CD4-positive, alpha-beta T cell (primary cell): ENCODE data around the gene NAB1. TPM values are rescaled to one million over a fixed set of nuclear protein-coding genes. Genes with fewer than 3 reads are reported as not detected.

Experiments
- ATAC-seq: fragments of 200-7000 bp; cut with Tn5 transposase; one replicate; pipeline ENCODE4 v1.10.0; 2022; ENCODE audit warnings: mild to moderate bottlenecking; ENCODE audit not compliant: poor library complexity
- CTCF ChIA-PET: fragments of 350-600 bp; sonication (Branson Sonifier 250); formaldehyde crosslinking; loops from one replicate; lab custom pipeline; 2021; ENCODE audit warnings: antibody characterized with exemption, inconsistent platforms; lab: Charles Lee
- POLR2A ChIA-PET: fragments of 350-600 bp; sonication (Branson Sonifier 250); formaldehyde crosslinking; loops from one replicate; lab custom pipeline; 2021; ENCODE audit warnings: antibody characterized with exemption, inconsistent platforms; lab: Charles Lee
- DNase-seq, 14 experiments: peaks; one replicate each; pipeline ENCODE4 v3.0.0-alpha.2; 2013 to 2020; ENCODE audit warnings: mixed read lengths in 2 of 14
- H3K27ac ChIP-seq, 2 donors: one replicate each; pipeline versions ENCODE4 v1.5.1 to v1.7.0; 2013; ENCODE audit warnings: low read length in 2 of 2, low read depth in 1 of 2, mild to moderate bottlenecking in 1 of 2
- H3K27me3 ChIP-seq, 2 experiments: 1 replicate in 1 of 2; 2 replicates in 1 of 2; pipeline versions ENCODE4 v1.6.1 to v1.7.0; 2013; ENCODE audit warnings: low read length in 2 of 2, control low read depth in 1 of 2, mild to moderate bottlenecking in 1 of 2, moderate library complexity in 1 of 2; ENCODE audit not compliant: insufficient read depth in 2 of 2, control insufficient read depth in 1 of 2
- H3K36me3 ChIP-seq: one replicate; pipeline ENCODE4 v1.6.1; 2013; ENCODE audit warnings: low read length, control low read depth; ENCODE audit not compliant: insufficient read depth
- H3K4me1 ChIP-seq: one replicate; pipeline ENCODE4 v1.6.1; 2013; ENCODE audit warnings: low read length, control low read depth; ENCODE audit not compliant: insufficient read depth
- H3K4me3 ChIP-seq: one replicate; pipeline ENCODE4 v1.5.1; 2013; ENCODE audit warnings: mild to moderate bottlenecking, low read length, moderate library complexity
- H3K9me3 ChIP-seq, 2 experiments: 1 replicate in 1 of 2; 2 replicates in 1 of 2; pipeline versions ENCODE4 v1.6.1 to v1.7.0; 2013; ENCODE audit warnings: low read length in 2 of 2, mild to moderate bottlenecking in 2 of 2, control low read depth in 1 of 2, moderate library complexity in 1 of 2; ENCODE audit not compliant: control insufficient read depth in 1 of 2, insufficient read depth in 1 of 2
- H3K27ac Mint-ChIP-seq: one replicate; pipeline ENCODE4 v1.8.0; 2020; ENCODE audit warnings: mixed read lengths
- H3K27me3 Mint-ChIP-seq: one replicate; pipeline ENCODE4 v1.8.0; 2021; ENCODE audit warnings: mixed read lengths
- H3K36me3 Mint-ChIP-seq: one replicate; pipeline ENCODE4 v1.8.0; 2021; ENCODE audit warnings: low read depth, mixed read lengths
- H3K4me1 Mint-ChIP-seq: one replicate; pipeline ENCODE4 v1.8.0; 2021; ENCODE audit warnings: low read depth, mixed read lengths
- H3K4me3 Mint-ChIP-seq: one replicate; pipeline ENCODE4 v1.8.0; 2020; ENCODE audit warnings: mild to moderate bottlenecking, mixed read lengths
- H3K9me3 Mint-ChIP-seq: one replicate; pipeline ENCODE4 v1.8.0; 2020; ENCODE audit warnings: mixed read lengths
- intact Hi-C, 2 experiments: fragments of 100-400 bp; cut with DNase I in 1 of 2; cut with micrococcal nuclease in 1 of 2; formaldehyde crosslinking; loops; one replicate each; pipeline versions ENCODE4 v1.15.1 to v1.9.0; 2023 to 2025; cut with DNase I, micrococcal nuclease
- polyA plus RNA-seq, 2 donors: library from polyadenylated mRNA; unstranded; fragments of 120-200 nt; gene quantifications; one replicate each; pipeline ENCODE4 v1.2.1, GENCODE V29; 2013
- total RNA-seq, 174 experiments: library from RNA in 2 of 174; stranded (reverse) in 2 of 174; gene quantifications; one replicate each; pipeline ENCODE4 v1.2.3 and lab custom pipeline; 2021 to 2026
- TF ChIP-seq, protein P1 (sequence below): fragments of 200-600 bp; IDR thresholded peaks from one replicate; pipeline ENCODE4 v1.8.0; 2022; ENCODE audit warnings: antibody characterized with exemption, mild to moderate bottlenecking

The NAB1 gene, protein sequence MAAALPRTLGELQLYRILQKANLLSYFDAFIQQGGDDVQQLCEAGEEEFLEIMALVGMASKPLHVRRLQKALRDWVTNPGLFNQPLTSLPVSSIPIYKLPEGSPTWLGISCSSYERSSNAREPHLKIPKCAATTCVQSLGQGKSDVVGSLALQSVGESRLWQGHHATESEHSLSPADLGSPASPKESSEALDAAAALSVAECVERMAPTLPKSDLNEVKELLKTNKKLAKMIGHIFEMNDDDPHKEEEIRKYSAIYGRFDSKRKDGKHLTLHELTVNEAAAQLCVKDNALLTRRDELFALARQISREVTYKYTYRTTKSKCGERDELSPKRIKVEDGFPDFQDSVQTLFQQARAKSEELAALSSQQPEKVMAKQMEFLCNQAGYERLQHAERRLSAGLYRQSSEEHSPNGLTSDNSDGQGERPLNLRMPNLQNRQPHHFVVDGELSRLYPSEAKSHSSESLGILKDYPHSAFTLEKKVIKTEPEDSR
- 10 to 100 TPM; 20.0 to 21.1 TPM for total RNA-seq
- 18.0 TPM for polyA plus RNA-seq (2013, experiment 1 of 2)
- polyA plus RNA-seq (2013, experiment 2 of 2): 17.7 TPM
- total RNA-seq (lab: John Stamatoyannopoulos, UW): 33.9 to 278 (median 70.1) reads per million in 172 experiments

DNA sequence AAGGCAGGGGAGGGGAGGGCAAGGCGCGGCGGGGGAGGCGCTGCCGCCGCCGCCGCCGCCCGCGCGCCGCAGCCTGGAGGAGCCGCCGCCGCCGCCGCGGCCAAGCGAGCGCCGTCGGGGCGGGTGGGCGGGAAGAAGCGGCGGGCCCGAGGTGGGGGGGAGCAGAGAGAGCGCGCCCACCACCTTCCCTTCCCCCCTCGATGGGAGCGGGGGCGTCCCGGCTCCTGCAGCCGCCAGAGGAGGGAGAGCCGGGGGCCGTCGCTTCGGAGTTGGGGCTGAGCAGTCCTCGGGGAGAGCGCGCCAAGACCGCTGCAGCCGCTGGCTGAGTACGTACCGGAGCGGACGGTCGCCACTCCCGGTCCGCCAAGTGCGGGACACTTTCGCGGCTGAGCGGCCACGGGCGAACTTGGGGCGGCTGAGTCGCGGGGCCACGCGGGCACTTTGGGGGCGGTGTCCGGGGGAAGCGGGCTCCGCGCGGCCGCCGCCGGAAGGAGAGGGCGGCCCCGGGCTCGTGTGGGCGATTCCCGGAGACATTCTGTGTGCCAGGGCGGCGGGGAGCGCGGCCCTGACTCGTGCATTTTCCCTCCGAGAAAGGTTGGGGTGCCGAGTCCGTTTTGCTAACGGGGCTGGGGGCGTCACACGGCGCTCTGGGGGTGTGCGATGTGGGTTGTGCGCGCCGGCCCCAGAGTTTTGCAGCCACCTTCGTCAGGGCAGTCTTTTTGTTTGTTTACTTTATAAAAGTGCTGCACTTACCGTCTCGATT is at the start of gene NAB1:
Gene NAB1, plus strand, starts transcription at position 49 of the 763 bp plus-strand sequence. CDS start 10,094 bp downstream, outside the sequence.
- intact Hi-C loops: loop anchor here (2.0 to 10.0 kb wide), 10 partner anchors 20 to 1204 kb away; partner anchors contain the start of genes NEMP2 (in 2 of the 2), MFSD6 (in 1 of the 2), NABP1 (in 1 of the 2) and ORMDL1 (in 1 of the 2)
- peak; percentile 39 for ATAC-seq
- no peaks in the 10 kb centered on the region for H3K27me3 Mint-ChIP-seq
- TF ChIP-seq, protein P1, sequence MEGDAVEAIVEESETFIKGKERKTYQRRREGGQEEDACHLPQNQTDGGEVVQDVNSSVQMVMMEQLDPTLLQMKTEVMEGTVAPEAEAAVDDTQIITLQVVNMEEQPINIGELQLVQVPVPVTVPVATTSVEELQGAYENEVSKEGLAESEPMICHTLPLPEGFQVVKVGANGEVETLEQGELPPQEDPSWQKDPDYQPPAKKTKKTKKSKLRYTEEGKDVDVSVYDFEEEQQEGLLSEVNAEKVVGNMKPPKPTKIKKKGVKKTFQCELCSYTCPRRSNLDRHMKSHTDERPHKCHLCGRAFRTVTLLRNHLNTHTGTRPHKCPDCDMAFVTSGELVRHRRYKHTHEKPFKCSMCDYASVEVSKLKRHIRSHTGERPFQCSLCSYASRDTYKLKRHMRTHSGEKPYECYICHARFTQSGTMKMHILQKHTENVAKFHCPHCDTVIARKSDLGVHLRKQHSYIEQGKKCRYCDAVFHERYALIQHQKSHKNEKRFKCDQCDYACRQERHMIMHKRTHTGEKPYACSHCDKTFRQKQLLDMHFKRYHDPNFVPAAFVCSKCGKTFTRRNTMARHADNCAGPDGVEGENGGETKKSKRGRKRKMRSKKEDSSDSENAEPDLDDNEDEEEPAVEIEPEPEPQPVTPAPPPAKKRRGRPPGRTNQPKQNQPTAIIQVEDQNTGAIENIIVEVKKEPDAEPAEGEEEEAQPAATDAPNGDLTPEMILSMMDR: no peak
- CTCF ChIA-PET: interaction anchor here (0.6 to 4.0 kb wide), 6 partner anchors 18 to 873 kb away, joined by 3 to 30 read pairs (median 5); no protein-coding TSS in a partner anchor
- H3K36me3 ChIP-seq: no peaks in the 10 kb centered on the region
- peak within 1 kb of the TSS; percentile 89 for H3K4me3 ChIP-seq
- peak in 13 of 14 experiments; percentile 26 to 81 (median 49) for DNase-seq
- POLR2A ChIA-PET: interaction anchor here (0.6 to 2.3 kb wide), 5 partner anchors 15 to 289 kb away, joined by 3 to 26 read pairs (median 3); partner anchors contain the start of gene NEMP2
- peaks cover 54% of the 10 kb centered on the region for H3K4me1 Mint-ChIP-seq
- peaks cover 12% of the 10 kb centered on the region for H3K36me3 Mint-ChIP-seq
- peak within 1 kb of the TSS; percentile 83 for H3K27ac ChIP-seq
- peak within 1 kb of the TSS; percentile 93 for H3K27ac Mint-ChIP-seq
- H3K27me3 ChIP-seq: no peaks in the 10 kb centered on the region
- H3K9me3 Mint-ChIP-seq: no peaks in the 10 kb centered on the region
- H3K9me3 ChIP-seq: no peaks in the 10 kb centered on the region
- peak within 1 kb of the TSS; percentile 96 for H3K4me3 Mint-ChIP-seq
- H3K4me1 ChIP-seq: peaks cover 20% of the 10 kb centered on the region

DNA sequence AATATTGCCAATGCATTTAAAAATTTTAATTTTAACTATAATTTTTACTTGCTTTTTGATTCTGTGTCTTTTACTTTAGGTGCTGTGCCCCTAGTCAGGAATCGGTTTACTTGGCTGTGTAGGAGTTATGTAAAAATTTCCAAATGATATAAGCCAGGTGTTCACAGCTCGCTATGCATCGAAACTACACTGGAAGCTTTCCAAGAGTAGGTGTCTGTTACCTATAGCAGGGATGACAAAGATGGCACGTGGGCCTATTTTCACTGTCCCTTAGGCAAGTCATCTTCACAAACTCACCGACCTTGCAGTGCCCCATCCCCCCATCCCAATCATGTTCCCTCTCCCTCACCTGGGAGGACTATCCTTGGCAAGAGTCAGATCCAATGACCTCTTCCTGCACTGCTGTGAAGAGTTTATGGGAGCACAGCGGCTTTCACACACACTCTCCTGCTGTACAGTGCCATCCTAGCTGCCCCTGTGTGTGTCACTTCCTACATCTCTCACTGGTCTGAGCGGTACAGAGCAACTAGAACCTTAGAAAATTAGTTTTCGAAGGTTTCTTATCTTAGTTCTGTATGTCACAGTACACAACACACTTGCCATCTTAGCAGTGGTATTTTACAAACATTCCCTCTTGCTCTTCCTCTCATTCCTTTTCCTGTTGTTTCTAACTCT is 49.2 kb upstream of the NAB1 start:
- Mint-ChIP-seq H3K36me3 (no peaks in the 10 kb centered on the region), H3K27ac (no peak overlapping the region), H3K27me3 (no peaks in the 10 kb centered on the region), H3K4me1 (peaks cover 18% of the 10 kb centered on the region), H3K9me3 (no peaks in the 10 kb centered on the region), H3K4me3 (no peak overlapping the region)
- Histone ChIP-seq H3K36me3 (no peaks in the 10 kb centered on the region), H3K27ac (no peak overlapping the region), H3K4me1 (no peaks in the 10 kb centered on the region), H3K9me3 (no peaks in the 10 kb centered on the region), H3K4me3 (no peak overlapping the region), H3K27me3 (no peaks in the 10 kb centered on the region)
- POLR2A ChIA-PET: no interaction called here
- TF ChIP-seq, protein P1: no peak
- DNase-seq (no peak), ATAC-seq (no peak)
- CTCF ChIA-PET: no interaction called here
- intact Hi-C loops: no loop called here
